Measurements from ENCODE around the gene LSM12.
A peak's percentile ranks its signal among the peaks of the same experiment; 100 is the strongest.

Gene LSM12

DNA sequence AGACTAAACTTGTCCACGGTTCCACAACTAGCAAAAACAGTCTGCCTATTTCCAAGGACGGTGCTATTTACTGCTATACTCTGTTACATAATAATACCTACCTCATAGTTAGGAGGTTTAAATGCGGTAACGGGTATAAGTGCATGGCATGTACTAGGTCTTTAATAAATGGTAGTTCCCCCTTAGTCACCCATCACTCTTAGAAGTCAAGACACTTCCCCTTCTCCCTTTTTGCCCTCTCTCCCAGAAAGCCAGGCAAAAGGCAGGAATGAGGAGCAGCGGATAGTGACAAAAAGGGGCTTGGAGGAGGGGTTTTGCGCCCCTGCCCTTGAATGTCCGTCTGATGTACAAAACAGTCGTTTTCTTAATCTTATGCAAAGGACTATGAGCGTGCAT lies 1.1 kb upstream of the LSM12 start:
- no peak overlapping the region for H3K4me3 ChIP-seq (ENCODE audit: low read depth, low read length)
- TF ChIP-seq, protein P1, sequence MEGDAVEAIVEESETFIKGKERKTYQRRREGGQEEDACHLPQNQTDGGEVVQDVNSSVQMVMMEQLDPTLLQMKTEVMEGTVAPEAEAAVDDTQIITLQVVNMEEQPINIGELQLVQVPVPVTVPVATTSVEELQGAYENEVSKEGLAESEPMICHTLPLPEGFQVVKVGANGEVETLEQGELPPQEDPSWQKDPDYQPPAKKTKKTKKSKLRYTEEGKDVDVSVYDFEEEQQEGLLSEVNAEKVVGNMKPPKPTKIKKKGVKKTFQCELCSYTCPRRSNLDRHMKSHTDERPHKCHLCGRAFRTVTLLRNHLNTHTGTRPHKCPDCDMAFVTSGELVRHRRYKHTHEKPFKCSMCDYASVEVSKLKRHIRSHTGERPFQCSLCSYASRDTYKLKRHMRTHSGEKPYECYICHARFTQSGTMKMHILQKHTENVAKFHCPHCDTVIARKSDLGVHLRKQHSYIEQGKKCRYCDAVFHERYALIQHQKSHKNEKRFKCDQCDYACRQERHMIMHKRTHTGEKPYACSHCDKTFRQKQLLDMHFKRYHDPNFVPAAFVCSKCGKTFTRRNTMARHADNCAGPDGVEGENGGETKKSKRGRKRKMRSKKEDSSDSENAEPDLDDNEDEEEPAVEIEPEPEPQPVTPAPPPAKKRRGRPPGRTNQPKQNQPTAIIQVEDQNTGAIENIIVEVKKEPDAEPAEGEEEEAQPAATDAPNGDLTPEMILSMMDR (IDR thresholded peaks at IDR 0.05; ENCODE audit: low read depth, low read length, missing control alignments), result no peak
- no peak for DNase-seq (ENCODE audit: low read depth)

DNA sequence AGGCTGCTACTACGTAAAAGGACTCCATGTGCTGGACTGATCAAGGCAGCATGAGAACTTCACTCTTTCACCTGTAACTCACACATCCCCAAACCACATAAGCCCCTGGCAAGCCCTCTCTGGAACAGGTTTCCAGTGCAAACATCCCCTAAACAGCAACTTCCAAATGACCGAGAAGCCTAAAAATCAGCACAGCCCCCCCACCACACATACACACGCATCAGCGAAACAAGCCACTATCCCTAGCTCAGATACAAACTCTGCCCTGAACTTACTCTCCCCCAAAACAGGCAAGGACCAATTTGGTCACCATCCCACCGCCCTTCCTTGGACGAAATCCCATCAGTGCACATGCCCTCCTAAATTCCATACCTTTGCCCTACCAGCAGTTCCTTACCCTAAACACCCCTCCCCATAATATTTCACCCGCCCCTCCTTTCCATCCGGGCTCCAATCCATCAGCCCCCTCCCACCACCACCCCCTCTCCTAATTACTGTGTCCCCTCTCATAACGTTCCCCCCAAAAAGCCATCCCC lies 735 bp downstream of the LSM12 start:
- peak overlapping the region; percentile 88 for H3K4me3 ChIP-seq (ENCODE audit: low read depth, low read length)
- DNase-seq (ENCODE audit: low read depth), result no peak
- TF ChIP-seq, protein P1 (IDR thresholded peaks at IDR 0.05; ENCODE audit: low read depth, low read length, missing control alignments), result no peak

DNA sequence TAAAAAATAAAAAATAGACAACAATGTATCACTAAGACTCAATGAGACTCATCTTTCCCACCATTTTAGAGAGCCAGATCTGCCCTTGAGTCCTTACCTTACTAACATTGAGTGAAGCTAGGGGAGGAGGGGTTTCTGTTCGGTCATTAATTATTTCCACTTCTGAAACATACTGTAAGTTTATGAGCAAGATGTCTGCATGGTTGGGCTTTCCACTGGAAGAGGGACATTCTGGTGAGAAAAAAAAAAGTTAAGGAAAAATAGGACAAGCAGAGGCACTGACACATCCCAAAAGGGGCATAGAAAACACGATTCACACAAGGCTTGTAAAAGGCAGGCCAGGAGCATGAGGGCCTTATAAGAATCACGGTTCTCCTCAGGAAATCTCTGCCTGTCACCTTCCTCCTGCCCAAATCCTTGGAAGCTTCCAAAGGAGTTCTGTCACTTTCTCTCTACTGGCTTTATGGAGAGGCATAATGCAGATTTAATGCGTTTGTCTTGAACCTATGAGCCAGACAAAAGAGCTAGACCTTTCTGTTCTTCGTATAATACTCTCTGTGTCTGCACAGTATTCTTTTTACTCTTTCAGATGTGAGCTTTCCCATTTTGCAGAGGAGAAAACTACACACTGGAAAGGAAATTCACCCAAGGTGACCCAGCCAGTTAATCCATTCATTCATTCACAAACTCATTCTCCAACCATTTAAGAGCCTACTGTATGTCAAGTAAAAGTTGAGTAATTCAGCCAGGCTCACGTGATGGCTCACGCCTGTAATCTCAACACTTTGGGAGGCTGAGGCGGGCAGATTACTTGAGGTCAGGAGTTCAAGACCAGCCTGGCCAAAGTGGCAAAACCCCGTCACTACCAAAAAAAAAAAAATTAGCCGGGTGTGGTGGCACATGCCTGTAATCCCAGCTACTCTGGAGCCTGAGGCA lies 2.5 kb downstream of the LSM12 start:
- TF ChIP-seq, protein P1 (IDR thresholded peaks at IDR 0.05; ENCODE audit: low read depth, low read length, missing control alignments), result no peak
- DNase-seq (ENCODE audit: low read depth), result no peak
- H3K4me3 ChIP-seq (ENCODE audit: low read depth, low read length), result no peak overlapping the region

DNA sequence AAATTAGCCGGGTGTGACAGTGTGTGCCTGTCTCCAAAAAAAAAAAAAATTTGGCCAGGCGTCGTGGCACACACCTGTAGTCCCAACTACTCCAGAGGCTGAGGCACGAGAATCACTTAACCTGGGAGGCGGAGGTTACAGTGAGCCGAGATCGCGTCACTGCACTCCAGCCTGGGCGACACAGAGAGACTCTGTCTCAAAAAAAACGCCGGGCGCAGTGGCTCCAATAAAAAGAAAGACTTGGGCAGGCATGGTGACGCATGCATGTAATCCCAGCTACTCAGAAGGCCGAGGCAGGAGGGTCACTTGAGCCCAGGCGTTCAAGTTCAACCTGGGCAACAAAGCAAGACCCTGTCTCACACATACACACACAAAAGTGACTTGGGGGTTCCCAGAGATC lies 3.6 kb downstream of the LSM12 start:
- no peak overlapping the region for H3K4me3 ChIP-seq (ENCODE audit: low read depth, low read length)

DNA sequence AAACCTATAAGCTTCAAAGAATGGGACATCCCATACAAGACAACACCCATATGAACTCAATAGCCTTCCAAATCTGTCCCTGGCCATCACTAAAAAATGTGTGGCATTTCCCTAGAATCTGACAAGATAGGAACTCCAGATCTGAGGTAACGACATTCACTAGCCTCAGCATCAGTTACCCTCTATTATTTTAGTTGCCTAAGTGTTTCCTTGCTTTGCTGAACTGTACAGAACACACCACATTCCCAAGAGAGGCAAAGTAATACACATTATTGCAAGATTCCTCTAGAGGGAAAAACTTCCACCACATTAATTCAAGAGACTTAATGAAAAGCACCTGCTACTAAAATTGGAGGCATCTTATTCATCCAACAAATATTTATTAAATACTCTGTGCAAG lies 5.0 kb downstream of the LSM12 start:
- no peak overlapping the region for H3K4me3 ChIP-seq (ENCODE audit: low read depth, low read length)
- TF ChIP-seq, protein P1 (IDR thresholded peaks at IDR 0.05; ENCODE audit: low read depth, low read length, missing control alignments), result no peak
- DNase-seq (ENCODE audit: low read depth), result no peak

More for the DNA sequence above, 3.6 kb downstream of the LSM12 start:
- no peak for DNase-seq (ENCODE audit: low read depth)
- TF ChIP-seq, protein P1 (IDR thresholded peaks at IDR 0.05; ENCODE audit: low read depth, low read length, missing control alignments), result no peak

DNA sequence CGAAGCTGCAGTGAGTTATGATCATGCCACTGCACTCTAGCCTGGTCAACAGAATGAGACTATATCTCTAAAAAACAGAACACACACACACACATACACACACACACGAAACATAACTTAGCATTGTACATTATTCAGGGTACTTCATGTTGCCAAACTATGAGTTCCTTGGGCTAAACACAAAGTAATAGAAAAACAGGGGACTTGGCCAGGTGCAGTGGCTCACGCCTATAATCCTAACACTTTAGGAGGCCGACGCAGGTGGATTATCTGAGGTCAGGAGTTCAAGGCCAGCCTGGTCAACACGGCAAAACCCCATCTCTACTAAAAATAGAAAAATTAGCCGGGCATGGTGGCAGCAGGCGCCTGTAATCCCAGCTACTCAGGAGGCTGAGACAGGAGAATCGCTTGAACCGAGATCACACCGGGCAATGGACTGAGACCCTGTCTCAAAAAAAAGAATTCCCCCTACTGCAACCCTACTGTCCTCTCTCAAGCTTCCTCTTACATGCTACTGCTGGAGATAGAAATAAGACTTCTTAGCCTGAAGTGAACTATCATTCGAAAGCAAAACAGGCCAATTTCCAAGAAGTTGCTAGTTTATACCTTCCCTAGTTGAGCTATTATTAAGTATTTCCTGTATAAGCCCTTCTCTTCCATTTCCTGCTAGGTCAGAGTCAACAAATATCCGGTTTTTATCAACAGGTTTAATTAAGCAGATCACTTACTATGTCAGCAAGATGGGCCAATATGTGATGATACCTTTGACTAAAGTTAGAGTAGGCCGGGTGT lies 7.2 kb downstream of the LSM12 start:
- no peak overlapping the region for H3K4me3 ChIP-seq (ENCODE audit: low read depth, low read length)
- DNase-seq (ENCODE audit: low read depth), result no peak
- TF ChIP-seq, protein P1 (IDR thresholded peaks at IDR 0.05; ENCODE audit: low read depth, low read length, missing control alignments), result no peak

All from GM12864 (cell line).